ENCODE results near the gene PLB1.
"Not testable (repeated sequence)": the region's sequence is repeated elsewhere in the genome, so short reads cannot be mapped to it uniquely, and the experiment has no call there.

The PLB1 gene

GRCh38 chr2:28538134-28538533 is 42.3 kb downstream of the PLB1 start:
- DNase-seq (ENCODE audit: low read depth) = no peak

- DNase-seq (ENCODE audit: low read depth) = no peak
Observed at GRCh38 chr2:28538652-28539051, 42.8 kb downstream of the PLB1 start.

GRCh38 chr2:28539118-28539541 is 43.3 kb downstream of the PLB1 start:
- DNase-seq (ENCODE audit: low read depth) = no peak

- no peak for DNase-seq (ENCODE audit: low read depth)
Observed at GRCh38 chr2:28543316-28544035, 47.6 kb downstream of the PLB1 start.

- DNase-seq (ENCODE audit: low read depth) = no peak
Observed at GRCh38 chr2:28544036-28544346, 48.1 kb downstream of the PLB1 start.

- DNase-seq (ENCODE audit: low read depth) = no peak
Observed at GRCh38 chr2:28544405-28544921, 48.6 kb downstream of the PLB1 start.

- DNase-seq (ENCODE audit: low read depth) = no peak
Observed at GRCh38 chr2:28544922-28545589, 49.2 kb downstream of the PLB1 start.

GRCh38 chr2:28545590-28546200 is 49.8 kb downstream of the PLB1 start:
- no peak for DNase-seq (ENCODE audit: low read depth)

GRCh38 chr2:28546242-28546641 is 50.4 kb downstream of the PLB1 start:
- DNase-seq (ENCODE audit: low read depth) = no peak

- no peak for DNase-seq (ENCODE audit: low read depth)
Observed at GRCh38 chr2:28547223-28547860, 51.5 kb downstream of the PLB1 start.

- DNase-seq (ENCODE audit: low read depth) = no peak
Observed at GRCh38 chr2:28547906-28548600, 52.2 kb downstream of the PLB1 start.

GRCh38 chr2:28550345-28550744 is 54.5 kb downstream of the PLB1 start:
- not testable (repeated sequence) for DNase-seq (ENCODE audit: low read depth)

GRCh38 chr2:28552045-28552823 is 56.4 kb downstream of the PLB1 start:
- no peak for DNase-seq (ENCODE audit: low read depth)

- DNase-seq (ENCODE audit: low read depth) = no peak
Observed at GRCh38 chr2:28556303-28556702, 60.4 kb downstream of the PLB1 start.

- no peak for DNase-seq (ENCODE audit: low read depth)
Observed at GRCh38 chr2:28557389-28558131, 61.7 kb downstream of the PLB1 start.

GRCh38 chr2:28558158-28558820 is 62.4 kb downstream of the PLB1 start:
- no peak for DNase-seq (ENCODE audit: low read depth)

GRCh38 chr2:28558918-28559317 is 63.1 kb downstream of the PLB1 start:
- DNase-seq (ENCODE audit: low read depth) = no peak

- DNase-seq (ENCODE audit: low read depth) = no peak
Observed at GRCh38 chr2:28563869-28564268, 68.0 kb downstream of the PLB1 start.

- DNase-seq (ENCODE audit: low read depth) = no peak
Observed at GRCh38 chr2:28564346-28564745, 68.5 kb downstream of the PLB1 start.

GRCh38 chr2:28565033-28565432 is 69.2 kb downstream of the PLB1 start:
- DNase-seq (ENCODE audit: low read depth) = no peak

Measured in activated T-helper 9 cell treated with anti-CD3 and anti-CD28 coated beads, Interleukin-2, amount 50 U/mL, for 16 hours (primary cell).